PC-3 (cell line): ENCODE data around the gene CYB5D1. TPM values are rescaled to one million over a fixed set of nuclear protein-coding genes. Genes with fewer than 3 reads are reported as not detected.

Experiments used
- ATAC-seq: fragments of 200-7000 bp; cut with Tn5 transposase; 2 replicates; pipeline ENCODE4 v1.9.1; 2020; ENCODE audit warnings: mild to moderate bottlenecking, moderate library complexity
- BruUV-seq: library from RNA; stranded (reverse); fragments of 400-500 nt; replicated peaks from 2 replicates; lab custom pipeline; 2021; lab: Mats Ljungman, UMichigan
- CTCF ChIA-PET: fragments of 300-600 bp; sonication (Branson Sonifier 250); formaldehyde crosslinking; loops from one replicate; lab custom pipeline; 2022; ENCODE audit warnings: antibody characterized with exemption; lab: Charles Lee
- POLR2A ChIA-PET: fragments of 300-600 bp; sonication (Branson Sonifier 250); formaldehyde crosslinking; loops from one replicate; lab custom pipeline; 2022; ENCODE audit warnings: antibody characterized with exemption; ENCODE audit not compliant: unreplicated experiment; lab: Charles Lee
- DNase-seq: peaks from one replicate; pipeline ENCODE4 v3.0.0-alpha.2; 2015
- H2AFZ ChIP-seq: fragments of 300-600 bp; sonication (generic); 2 replicates; pipeline ENCODE4 v1.6.0; 2016; ENCODE audit warnings: antibody characterized with exemption, low read length
- H3F3A ChIP-seq: fragments of 300-600 bp; sonication (generic); one replicate; pipeline ENCODE4 v1.6.0; 2017; ENCODE audit warnings: antibody characterized with exemption, low read length, control low read depth, mild to moderate bottlenecking; ENCODE audit not compliant: unreplicated experiment
- H3K27ac ChIP-seq: fragments of 300-600 bp; sonication (generic); 2 replicates; pipeline ENCODE4 v1.5.1; 2016; ENCODE audit warnings: mild to moderate bottlenecking, low read length
- H3K27me3 ChIP-seq: fragments of 300-600 bp; sonication (generic); 2 replicates; pipeline ENCODE4 v1.6.1; 2016; ENCODE audit warnings: low read length, mixed read lengths
- H3K36me3 ChIP-seq: fragments of 300-600 bp; sonication (generic); 2 replicates; pipeline ENCODE4 v1.6.1; 2016; ENCODE audit warnings: low read depth, mixed run types, low read length, mixed read lengths
- H3K4me1 ChIP-seq: fragments of 300-600 bp; sonication (generic); 2 replicates; pipeline ENCODE4 v1.5.1; 2016; ENCODE audit warnings: low read length; ENCODE audit not compliant: insufficient read depth
- H3K4me2 ChIP-seq: fragments of 300-600 bp; sonication (generic); 2 replicates; pipeline ENCODE4 v1.6.0; 2016; ENCODE audit warnings: low read length
- H3K4me3 ChIP-seq: fragments of 300-600 bp; sonication (generic); 2 replicates; pipeline ENCODE4 v1.5.1; 2016; ENCODE audit warnings: mild to moderate bottlenecking, low read length, mixed read lengths
- H3K79me2 ChIP-seq: fragments of 300-600 bp; sonication (generic); 2 replicates; pipeline ENCODE4 v1.6.1; 2017; ENCODE audit warnings: low read length, mixed read lengths
- H3K9ac ChIP-seq: fragments of 300-600 bp; sonication (generic); 2 replicates; pipeline ENCODE4 v1.6.0; 2016; ENCODE audit warnings: mild to moderate bottlenecking, low read length
- H3K9me2 ChIP-seq: fragments of 300-600 bp; sonication (generic); replicated peaks from 2 replicates; pipeline ENCODE4 v1.6.1; 2016; ENCODE audit warnings: mixed run types, low read length, mixed read lengths
- H3K9me3 ChIP-seq: fragments of 300-600 bp; sonication (generic); 2 replicates; pipeline ENCODE4 v1.6.1; 2016; ENCODE audit warnings: low read length, mixed read lengths
- H4K20me1 ChIP-seq: fragments of 300-600 bp; sonication (generic); 2 replicates; pipeline ENCODE4 v1.6.1; 2016; ENCODE audit warnings: low read length, mixed read lengths
- EZH2 ChIP-seq: fragments of 300-600 bp; sonication (generic); IDR thresholded peaks from one replicate; pipeline ENCODE4 v1.6.1; 2017; ENCODE audit warnings: antibody characterized with exemption, mild to moderate bottlenecking, low read length; ENCODE audit not compliant: unreplicated experiment
- EZH2phosphoT487 ChIP-seq: fragments of 300-600 bp; sonication (generic); IDR thresholded peaks from 2 replicates; pipeline ENCODE4 v1.6.1; 2018; ENCODE audit warnings: mild to moderate bottlenecking, antibody characterized with exemption, low read length, borderline replicate concordance
- intact Hi-C: fragments of 100-400 bp; cut with micrococcal nuclease; formaldehyde crosslinking; loops from 2 replicates; pipeline ENCODE4 v1.9.0; 2023
- total RNA-seq: library from RNA; depleted of rRNA; stranded (reverse); fragments of >200 nt; gene quantifications from 2 replicates; pipeline ENCODE4 v1.2.3, GENCODE V29; 2014
- TF ChIP-seq, protein P1 (sequence below): fragments of 300-600 bp; sonication (generic); conservative IDR thresholded peaks from 2 replicates; pipeline ENCODE4 v1.5.1; 2017; ENCODE audit warnings: antibody characterized with exemption, low read depth, mild to moderate bottlenecking, low read length

The CYB5D1 gene
- total RNA-seq, 1 experiment from 2014 or later = 23.1 TPM

GRCh38 chr17:7848739-7849129 lies 9.1 kb upstream of the CYB5D1 start:
- Histone ChIP-seq H3K4me2 (no peak overlapping the region), H3K4me1 (peaks cover 15% of the 10 kb centered on the region), H4K20me1 (no peaks in the 10 kb centered on the region), H3K27ac (no peak overlapping the region), H3K9me3 (no peaks in the 10 kb centered on the region), H3K9me2 (no peaks in the 10 kb centered on the region), H3K36me3 (peaks cover 8% of the 10 kb centered on the region; the same call in 1 of the 2 replicates), H3K4me3 (no peak overlapping the region), H3K27me3 (no peaks in the 10 kb centered on the region), H3K79me2 (peaks cover 17% of the 10 kb centered on the region), H2AFZ (no peak overlapping the region), H3K9ac (no peak overlapping the region), H3F3A (no peaks in the 10 kb centered on the region)
- ChIA-PET CTCF (no interaction called here), POLR2A (no interaction called here)
- no peak for ATAC-seq
- intact Hi-C loops = no loop called here
- TF ChIP-seq EZH2 (no peak), EZH2phosphoT487 (no peak)
- TF ChIP-seq, protein P1, sequence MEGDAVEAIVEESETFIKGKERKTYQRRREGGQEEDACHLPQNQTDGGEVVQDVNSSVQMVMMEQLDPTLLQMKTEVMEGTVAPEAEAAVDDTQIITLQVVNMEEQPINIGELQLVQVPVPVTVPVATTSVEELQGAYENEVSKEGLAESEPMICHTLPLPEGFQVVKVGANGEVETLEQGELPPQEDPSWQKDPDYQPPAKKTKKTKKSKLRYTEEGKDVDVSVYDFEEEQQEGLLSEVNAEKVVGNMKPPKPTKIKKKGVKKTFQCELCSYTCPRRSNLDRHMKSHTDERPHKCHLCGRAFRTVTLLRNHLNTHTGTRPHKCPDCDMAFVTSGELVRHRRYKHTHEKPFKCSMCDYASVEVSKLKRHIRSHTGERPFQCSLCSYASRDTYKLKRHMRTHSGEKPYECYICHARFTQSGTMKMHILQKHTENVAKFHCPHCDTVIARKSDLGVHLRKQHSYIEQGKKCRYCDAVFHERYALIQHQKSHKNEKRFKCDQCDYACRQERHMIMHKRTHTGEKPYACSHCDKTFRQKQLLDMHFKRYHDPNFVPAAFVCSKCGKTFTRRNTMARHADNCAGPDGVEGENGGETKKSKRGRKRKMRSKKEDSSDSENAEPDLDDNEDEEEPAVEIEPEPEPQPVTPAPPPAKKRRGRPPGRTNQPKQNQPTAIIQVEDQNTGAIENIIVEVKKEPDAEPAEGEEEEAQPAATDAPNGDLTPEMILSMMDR = no peak
- no peak for DNase-seq
- BruUV-seq = no TSS peak

- CTCF ChIA-PET = no interaction called here
- H3K4me2 ChIP-seq = no peak overlapping the region
Observed at GRCh38 chr17:7849130-7849750, 8.6 kb upstream of the CYB5D1 start.

More at GRCh38 chr17:7849130-7849750, 8.6 kb upstream of the CYB5D1 start:
- ATAC-seq (no peak), DNase-seq (no peak)
- H2AFZ ChIP-seq = no peak overlapping the region
- no peaks in the 10 kb centered on the region for H3F3A ChIP-seq
- no peaks in the 10 kb centered on the region for H3K9me3 ChIP-seq
- H3K4me3 ChIP-seq = no peak overlapping the region
- H3K36me3 ChIP-seq = peaks cover 8% of the 10 kb centered on the region; the same call in 1 of the 2 replicates
- H3K27me3 ChIP-seq = no peaks in the 10 kb centered on the region
- H3K9me2 ChIP-seq = no peaks in the 10 kb centered on the region
- TF ChIP-seq EZH2 = no peak
- TF ChIP-seq, protein P1 = no peak
- TF ChIP-seq EZH2phosphoT487 = no peak
- BruUV-seq = no TSS peak
- H3K27ac ChIP-seq = no peak overlapping the region
- peaks cover 14% of the 10 kb centered on the region for H3K79me2 ChIP-seq
- no peak overlapping the region for H3K9ac ChIP-seq
- peaks cover 15% of the 10 kb centered on the region for H3K4me1 ChIP-seq
- no peaks in the 10 kb centered on the region for H4K20me1 ChIP-seq
- intact Hi-C loops = no loop called here
- POLR2A ChIA-PET = no interaction called here
